A549 (cell line): ENCODE results near the gene FAM107A. TPM values are rescaled to one million over a fixed set of nuclear protein-coding genes. Genes with fewer than 3 reads are reported as not detected.

Experiments used
- ATAC-seq, 2 experiments: fragments of 200-7000 bp in 1 of 2; fragments of >200 bp in 1 of 2; cut with Nextera tagmentation in 1 of 2; cut with Tn5 transposase in 1 of 2; 3 replicates each; pipeline versions ENCODE4 v1.8.0 to v1.9.1; 2018 to 2020; ENCODE audit warnings: mild to moderate bottlenecking in 1 of 2, moderate library complexity in 1 of 2
- CTCF ChIA-PET: fragments of 300-600 bp; sonication (Branson Sonifier 250); formaldehyde crosslinking; extraction: SDS; loops from one replicate; lab custom pipeline; 2021; ENCODE audit warnings: antibody characterized with exemption, inconsistent platforms; lab: Yijun Ruan, JAX
- POLR2A ChIA-PET: fragments of 350-600 bp; formaldehyde crosslinking; extraction: SDS; loops from one replicate; lab custom pipeline; 2021; ENCODE audit warnings: antibody characterized with exemption, inconsistent platforms; lab: Yijun Ruan, JAX
- DNase-seq, 2 experiments: peaks; one replicate each; pipeline versions ENCODE4 v3.0.0 to v3.0.0-alpha.2; 2011 to 2016; ENCODE audit warnings: low read depth in 1 of 2, low spot score in 1 of 2
- FAIRE-seq: peaks from 2 replicates; lab custom pipeline; 2011; peaks lifted over from hg19 to GRCh38; lab: Jason Lieb, UNC
- H3K27ac ChIP-seq, 2 experiments: fragments of >200 bp; sonication (Bioruptor Twin); formaldehyde crosslinking; 3 replicates each; pipeline ENCODE4 v1.5.1; 2016 to 2017
- H3K4me1 ChIP-seq: fragments of >200 bp; sonication (Bioruptor Twin); formaldehyde crosslinking; 3 replicates; pipeline ENCODE4 v1.6.1; 2016
- H3K4me2 ChIP-seq: fragments of >200 bp; sonication (Bioruptor Twin); formaldehyde crosslinking; 3 replicates; pipeline ENCODE4 v1.6.1; 2016
- H3K4me3 ChIP-seq: fragments of >200 bp; sonication (Bioruptor Twin); formaldehyde crosslinking; 3 replicates; pipeline ENCODE4 v1.5.1; 2016
- H3K9me3 ChIP-seq: fragments of >200 bp; sonication (Bioruptor Twin); formaldehyde crosslinking; 3 replicates; pipeline ENCODE4 v1.6.1; 2016
- BHLHE40 ChIP-seq: IDR thresholded peaks from 2 replicates; pipeline ENCODE4 v1.6.1; 2012; ENCODE audit warnings: low read depth, low read length, inconsistent platforms
- CBX8 ChIP-seq: fragments of 200-600 bp; sonication (generic); IDR thresholded peaks from 2 replicates; pipeline ENCODE4 v1.6.1; 2016
- CEBPB ChIP-seq, 2 experiments: fragments of >200 bp in 1 of 2; sonication (Bioruptor Twin) in 1 of 2; formaldehyde crosslinking in 1 of 2; IDR thresholded peaks; 2 replicates each; pipeline ENCODE4 v1.6.1; 2012 to 2016
- ESRRA ChIP-seq: fragments of 150-350 bp; IDR thresholded peaks from 2 replicates; pipeline ENCODE4 v1.6.1; 2014; ENCODE audit warnings: mild to moderate bottlenecking, low read length, borderline replicate concordance
- FOXS1 ChIP-seq: fragments of 250-450 bp; sonication (Bioruptor Pico); IDR thresholded peaks from 2 replicates; pipeline ENCODE4 v1.5.0; 2020; ENCODE audit warnings: mild to moderate bottlenecking, moderate library complexity
- HEYL ChIP-seq: fragments of 250-450 bp; sonication (Bioruptor Pico); IDR thresholded peaks from 2 replicates; pipeline ENCODE4 v1.8.0; 2021; ENCODE audit warnings: mild to moderate bottlenecking, moderate library complexity
- JUNB ChIP-seq: fragments of >200 bp; sonication (Bioruptor Twin); formaldehyde crosslinking; IDR thresholded peaks from 2 replicates; pipeline ENCODE4 v1.6.1; 2016
- MAFK ChIP-seq: fragments of 450-650 bp; IDR thresholded peaks from 2 replicates; pipeline ENCODE4 v1.6.1; 2014; ENCODE audit not compliant: partially characterized antibody
- NFE2L2 ChIP-seq: fragments of 150-350 bp; conservative IDR thresholded peaks from 2 replicates; pipeline ENCODE4 v1.6.1; 2014; ENCODE audit warnings: low read length
- NPAS2 ChIP-seq: fragments of 250-450 bp; sonication (Bioruptor Pico); IDR thresholded peaks from 2 replicates; pipeline ENCODE4 v1.8.0; 2022; ENCODE audit warnings: mild to moderate bottlenecking, moderate library complexity, borderline replicate concordance
- PHF8 ChIP-seq: fragments of 200-600 bp; sonication (generic); IDR thresholded peaks from 2 replicates; pipeline ENCODE4 v1.6.1; 2016; ENCODE audit warnings: low read depth, mild to moderate bottlenecking, antibody characterized with exemption, moderate library complexity, borderline replicate concordance
- POLR2A ChIP-seq: IDR thresholded peaks from 2 replicates; pipeline ENCODE4 v1.6.1; 2012; ENCODE audit warnings: mild to moderate bottlenecking, low read length
- RAD21 ChIP-seq, 2 experiments: fragments of >200 bp in 1 of 2; sonication (Bioruptor Twin) in 1 of 2; formaldehyde crosslinking in 1 of 2; IDR thresholded peaks in 1 of 2; conservative IDR thresholded peaks in 1 of 2; 2 replicates in 1 of 2; 3 replicates in 1 of 2; pipeline ENCODE4 v1.6.1; 2012 to 2018; ENCODE audit warnings: inconsistent platforms in 1 of 2
- RCOR1 ChIP-seq: fragments of 150-350 bp; IDR thresholded peaks from 2 replicates; pipeline ENCODE4 v1.6.1; 2014; ENCODE audit warnings: antibody characterized with exemption, low read length, low read depth
- RNF2 ChIP-seq: fragments of 200-600 bp; sonication (generic); IDR thresholded peaks from 2 replicates; pipeline ENCODE4 v1.6.1; 2016; ENCODE audit warnings: low read depth, mild to moderate bottlenecking, antibody characterized with exemption, moderate library complexity, borderline replicate concordance
- TFCP2L1 ChIP-seq: fragments of 250-450 bp; sonication (Bioruptor Pico); IDR thresholded peaks from 2 replicates; pipeline ENCODE4 v1.5.0; 2021; ENCODE audit warnings: mild to moderate bottlenecking
- ZC3H11A ChIP-seq: fragments of 450-650 bp; IDR thresholded peaks from 2 replicates; pipeline ENCODE4 v1.6.1; 2014; ENCODE audit warnings: antibody characterized with exemption, mild to moderate bottlenecking
- ZFP36 ChIP-seq: fragments of 450-650 bp; IDR thresholded peaks from 2 replicates; pipeline ENCODE4 v1.6.1; 2014; ENCODE audit warnings: borderline replicate concordance; ENCODE audit not compliant: partially characterized antibody
- WGBS: methylation state at CpG from one replicate; pipeline ENCODE4 v1.1.6; 2017; ENCODE audit errors: missing lambda C conversion rate; 5-methylcytosine and 5-hydroxymethylcytosine counted together
- polyA plus RNA-seq, 4 experiments: library from polyadenylated mRNA; depleted of rRNA in 3 of 4; stranded (reverse); fragments of >200 nt; fragmentation: RNase III in 1 of 4; extraction: RNeasy Plus Mini Kit Qiagen cat#74134 plus additional on column Dnase treatment in 1 of 4; gene quantifications; 2 replicates in 3 of 4; 3 replicates in 1 of 4; pipeline ENCODE4 v1.2.3, GENCODE V29; 2011 to 2017
- TF ChIP-seq, protein P1 (sequence below): fragments of >200 bp; sonication (Bioruptor Twin); formaldehyde crosslinking; IDR thresholded peaks from 3 replicates; pipeline ENCODE4 v1.5.1; 2016
- TF ChIP-seq, protein P2 (sequence below): IDR thresholded peaks from 2 replicates; pipeline ENCODE4 v1.6.1; 2012
- TF ChIP-seq, protein P3 (sequence below): fragments of 150-350 bp; IDR thresholded peaks from 2 replicates; pipeline ENCODE4 v1.6.1; 2014; ENCODE audit warnings: low read depth, mild to moderate bottlenecking, low read length
- TF ChIP-seq, protein P4 (sequence below): fragments of 200-600 bp; sonication (generic); IDR thresholded peaks from 2 replicates; pipeline ENCODE4 v1.6.1; 2016; ENCODE audit warnings: antibody characterized with exemption, mild to moderate bottlenecking, moderate library complexity
- TF ChIP-seq, protein P5 (sequence below): IDR thresholded peaks from 2 replicates; pipeline ENCODE4 v1.6.1; 2012; ENCODE audit warnings: low read depth, borderline replicate concordance

FAM107A gene
- polyA plus RNA-seq, 2 of the 4 experiments (the other 2 are of a cell fraction) = 0.04 TPM; not detected in 1

DNA sequence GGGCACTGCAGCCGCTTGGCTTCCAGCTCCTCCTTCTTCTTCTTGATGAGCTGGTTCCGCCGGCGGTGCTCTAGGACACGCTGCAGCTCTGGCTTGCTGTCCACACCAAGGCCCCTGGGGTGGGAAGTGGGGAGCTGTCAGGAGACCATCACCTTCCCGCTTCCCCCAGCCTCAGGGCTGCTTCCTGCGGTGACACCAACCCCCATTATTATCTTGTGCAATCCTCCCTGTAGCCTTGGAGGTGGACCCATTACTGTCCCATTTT lies 10.0 kb downstream of the FAM107A start:
- DNase-seq (no peak), ATAC-seq (no peak), FAIRE-seq (no peak)
- CTCF ChIA-PET = interaction anchor here (1.1 to 8.8 kb wide), 10 partner anchors 10 to 241 kb away, joined by 4 to 126 read pairs (median 6); no protein-coding TSS in a partner anchor
- POLR2A ChIA-PET = no interaction called here
- Histone ChIP-seq H3K9me3 (no peaks in the 10 kb centered on the region), H3K4me2 (no peak overlapping the region), H3K4me1 (peaks cover 24% of the 10 kb centered on the region), H3K27ac (0 out of 6 replicates have a peak overlapping the region, but pooled peaks of 1 of the 2 experiments have one; percentile 32), H3K4me3 (no peak overlapping the region)
- TF ChIP-seq HEYL (CRISPR knock-in tag) = no peak
- TF ChIP-seq POLR2A = no peak
- no peak for TF ChIP-seq CEBPB (IDR thresholded peaks at IDR 0.05)
- no peak for TF ChIP-seq BHLHE40
- no peak for TF ChIP-seq NPAS2 (CRISPR knock-in tag)
- WGBS = 92% methylated on average over 5 of the region's 7 CpGs

DNA sequence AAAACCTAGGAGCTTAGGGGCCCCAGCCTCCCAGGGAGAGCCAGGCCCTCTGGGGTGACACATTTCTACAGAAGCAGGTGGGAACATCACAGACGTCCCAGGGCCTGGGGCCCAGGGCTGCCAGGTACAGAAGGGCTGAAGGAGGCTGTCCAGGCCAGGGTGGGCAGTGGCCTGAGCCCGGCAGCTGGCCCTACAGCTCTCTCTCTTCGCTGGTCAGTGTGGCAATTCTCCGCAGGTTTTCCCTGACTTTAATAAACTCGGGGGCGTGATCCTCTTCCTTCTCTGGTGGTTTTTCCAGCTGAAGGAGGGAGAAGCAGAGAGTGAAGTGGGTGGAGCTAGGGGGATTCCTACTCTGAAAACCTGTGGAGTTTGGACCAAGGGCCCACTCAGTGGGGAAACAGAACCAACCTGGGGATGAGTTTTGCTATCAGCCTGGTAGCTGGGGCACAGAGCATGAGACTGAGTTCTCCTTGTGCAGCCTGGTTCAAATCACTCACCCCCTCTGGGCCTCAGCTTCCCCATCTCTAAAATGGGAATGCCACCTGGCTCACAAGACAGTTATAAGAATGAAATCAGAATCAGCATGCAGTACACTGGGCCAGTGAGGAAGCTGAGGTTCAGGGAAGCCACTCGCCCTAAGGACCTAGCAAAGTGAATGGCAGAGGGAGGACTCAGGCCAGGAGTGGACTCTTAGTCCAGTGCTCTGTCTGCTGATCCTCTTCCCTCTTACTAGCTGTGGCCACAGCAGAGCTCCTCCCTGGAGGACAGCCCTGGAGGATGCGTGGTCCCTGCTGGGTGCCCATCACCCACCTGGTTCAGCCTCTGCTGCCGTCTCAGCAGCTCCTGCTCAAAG lies 10.6 kb downstream of the FAM107A start:
- Histone ChIP-seq H3K9me3 (no peaks in the 10 kb centered on the region), H3K4me2 (no peak overlapping the region), H3K27ac (peak overlapping the region in 1 of 2 experiments; percentile 55; a peak in 1 of 6 replicates), H3K4me1 (peaks cover 24% of the 10 kb centered on the region), H3K4me3 (no peak overlapping the region)
- POLR2A ChIA-PET = no interaction called here
- 73% methylated on average over 7 of the region's 9 CpGs for WGBS
- TF ChIP-seq ZC3H11A (no peak), RCOR1 (no peak), NFE2L2 (no peak), TFCP2L1 (CRISPR knock-in tag) (no peak), RAD21 (conservative IDR thresholded peaks at IDR 0.05 in 1 of 2, IDR thresholded peaks at IDR 0.05 in 1 of 2) (no peak), RNF2 (no peak), CBX8 (no peak), NPAS2 (CRISPR knock-in tag) (no peak), FOXS1 (no peak)
- TF ChIP-seq, protein P1, sequence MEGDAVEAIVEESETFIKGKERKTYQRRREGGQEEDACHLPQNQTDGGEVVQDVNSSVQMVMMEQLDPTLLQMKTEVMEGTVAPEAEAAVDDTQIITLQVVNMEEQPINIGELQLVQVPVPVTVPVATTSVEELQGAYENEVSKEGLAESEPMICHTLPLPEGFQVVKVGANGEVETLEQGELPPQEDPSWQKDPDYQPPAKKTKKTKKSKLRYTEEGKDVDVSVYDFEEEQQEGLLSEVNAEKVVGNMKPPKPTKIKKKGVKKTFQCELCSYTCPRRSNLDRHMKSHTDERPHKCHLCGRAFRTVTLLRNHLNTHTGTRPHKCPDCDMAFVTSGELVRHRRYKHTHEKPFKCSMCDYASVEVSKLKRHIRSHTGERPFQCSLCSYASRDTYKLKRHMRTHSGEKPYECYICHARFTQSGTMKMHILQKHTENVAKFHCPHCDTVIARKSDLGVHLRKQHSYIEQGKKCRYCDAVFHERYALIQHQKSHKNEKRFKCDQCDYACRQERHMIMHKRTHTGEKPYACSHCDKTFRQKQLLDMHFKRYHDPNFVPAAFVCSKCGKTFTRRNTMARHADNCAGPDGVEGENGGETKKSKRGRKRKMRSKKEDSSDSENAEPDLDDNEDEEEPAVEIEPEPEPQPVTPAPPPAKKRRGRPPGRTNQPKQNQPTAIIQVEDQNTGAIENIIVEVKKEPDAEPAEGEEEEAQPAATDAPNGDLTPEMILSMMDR = no peak
- TF ChIP-seq, protein P2, sequence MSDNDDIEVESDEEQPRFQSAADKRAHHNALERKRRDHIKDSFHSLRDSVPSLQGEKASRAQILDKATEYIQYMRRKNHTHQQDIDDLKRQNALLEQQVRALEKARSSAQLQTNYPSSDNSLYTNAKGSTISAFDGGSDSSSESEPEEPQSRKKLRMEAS = no peak
- no peak for DNase-seq
- FAIRE-seq = no peak
- ATAC-seq = no peak
- CTCF ChIA-PET = interaction anchor here (1.1 to 8.8 kb wide), 9 partner anchors 9 to 74 kb away, joined by 3 to 126 read pairs (median 5); no protein-coding TSS in a partner anchor

DNA sequence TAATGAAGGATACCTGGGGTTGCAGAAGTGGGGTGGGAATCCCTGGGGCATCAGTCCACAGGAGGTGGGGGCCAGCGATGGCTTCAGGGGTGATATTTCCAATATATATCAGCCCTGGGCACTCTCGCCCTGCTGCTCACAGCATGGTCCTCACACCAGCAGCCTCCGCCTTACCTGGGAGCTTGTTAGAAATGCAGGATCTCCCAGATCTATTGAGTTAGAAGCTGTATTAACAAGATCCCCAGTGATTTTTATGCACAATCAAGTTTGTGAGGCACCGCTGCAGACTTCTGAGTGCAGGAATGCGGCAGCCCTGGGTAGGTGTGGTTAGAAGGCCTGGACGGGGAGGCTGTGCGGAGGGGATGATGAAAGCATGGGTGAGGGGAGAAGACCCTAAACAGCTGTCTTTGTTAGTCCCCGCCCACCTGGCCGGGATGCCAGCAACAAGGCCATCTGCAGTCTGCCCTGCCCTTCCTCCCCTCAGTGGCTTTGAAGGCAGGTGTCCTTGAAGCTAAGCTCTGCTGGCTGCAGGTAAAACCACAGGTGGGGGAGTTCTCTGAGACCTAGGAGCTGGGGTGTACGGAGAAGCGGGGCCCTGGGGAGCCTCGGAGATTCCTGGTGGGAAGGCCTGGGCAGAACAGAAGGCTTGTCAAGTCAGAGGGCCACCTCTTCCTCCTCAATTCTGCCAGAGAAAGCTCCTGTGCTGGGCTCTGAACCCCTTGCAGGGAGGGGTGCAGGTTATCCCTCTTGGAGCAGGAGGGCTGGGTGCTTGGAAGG lies 11.4 kb downstream of the FAM107A start:
- WGBS = 88% methylated on average over 11 of the region's 12 CpGs
- FAIRE-seq (no peak), DNase-seq (no peak), ATAC-seq (no peak)
- no peak overlapping the region for H3K4me2 ChIP-seq
- no peaks in the 10 kb centered on the region for H3K9me3 ChIP-seq
- H3K4me1 ChIP-seq = peaks cover 28% of the 10 kb centered on the region
- POLR2A ChIA-PET = no interaction called here
- H3K27ac ChIP-seq = peak overlapping the region in 1 of 2 experiments; percentile 55; a peak in 1 of 6 replicates
- H3K4me3 ChIP-seq = no peak overlapping the region
- CTCF ChIA-PET = interaction anchor here (1.1 to 8.8 kb wide), 7 partner anchors 8 to 74 kb away, joined by 3 to 126 read pairs (median 4); no protein-coding TSS in a partner anchor
- TF ChIP-seq ZFP36 = no peak
- no peak for TF ChIP-seq CEBPB (IDR thresholded peaks at IDR 0.05)
- TF ChIP-seq HEYL (CRISPR knock-in tag) = no peak
- TF ChIP-seq TFCP2L1 (CRISPR knock-in tag) = no peak
- TF ChIP-seq, protein P3, sequence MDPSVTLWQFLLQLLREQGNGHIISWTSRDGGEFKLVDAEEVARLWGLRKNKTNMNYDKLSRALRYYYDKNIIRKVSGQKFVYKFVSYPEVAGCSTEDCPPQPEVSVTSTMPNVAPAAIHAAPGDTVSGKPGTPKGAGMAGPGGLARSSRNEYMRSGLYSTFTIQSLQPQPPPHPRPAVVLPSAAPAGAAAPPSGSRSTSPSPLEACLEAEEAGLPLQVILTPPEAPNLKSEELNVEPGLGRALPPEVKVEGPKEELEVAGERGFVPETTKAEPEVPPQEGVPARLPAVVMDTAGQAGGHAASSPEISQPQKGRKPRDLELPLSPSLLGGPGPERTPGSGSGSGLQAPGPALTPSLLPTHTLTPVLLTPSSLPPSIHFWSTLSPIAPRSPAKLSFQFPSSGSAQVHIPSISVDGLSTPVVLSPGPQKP = no peak
- no peak for TF ChIP-seq ESRRA
- TF ChIP-seq MAFK = no peak
- no peak for TF ChIP-seq JUNB
- TF ChIP-seq, protein P4, sequence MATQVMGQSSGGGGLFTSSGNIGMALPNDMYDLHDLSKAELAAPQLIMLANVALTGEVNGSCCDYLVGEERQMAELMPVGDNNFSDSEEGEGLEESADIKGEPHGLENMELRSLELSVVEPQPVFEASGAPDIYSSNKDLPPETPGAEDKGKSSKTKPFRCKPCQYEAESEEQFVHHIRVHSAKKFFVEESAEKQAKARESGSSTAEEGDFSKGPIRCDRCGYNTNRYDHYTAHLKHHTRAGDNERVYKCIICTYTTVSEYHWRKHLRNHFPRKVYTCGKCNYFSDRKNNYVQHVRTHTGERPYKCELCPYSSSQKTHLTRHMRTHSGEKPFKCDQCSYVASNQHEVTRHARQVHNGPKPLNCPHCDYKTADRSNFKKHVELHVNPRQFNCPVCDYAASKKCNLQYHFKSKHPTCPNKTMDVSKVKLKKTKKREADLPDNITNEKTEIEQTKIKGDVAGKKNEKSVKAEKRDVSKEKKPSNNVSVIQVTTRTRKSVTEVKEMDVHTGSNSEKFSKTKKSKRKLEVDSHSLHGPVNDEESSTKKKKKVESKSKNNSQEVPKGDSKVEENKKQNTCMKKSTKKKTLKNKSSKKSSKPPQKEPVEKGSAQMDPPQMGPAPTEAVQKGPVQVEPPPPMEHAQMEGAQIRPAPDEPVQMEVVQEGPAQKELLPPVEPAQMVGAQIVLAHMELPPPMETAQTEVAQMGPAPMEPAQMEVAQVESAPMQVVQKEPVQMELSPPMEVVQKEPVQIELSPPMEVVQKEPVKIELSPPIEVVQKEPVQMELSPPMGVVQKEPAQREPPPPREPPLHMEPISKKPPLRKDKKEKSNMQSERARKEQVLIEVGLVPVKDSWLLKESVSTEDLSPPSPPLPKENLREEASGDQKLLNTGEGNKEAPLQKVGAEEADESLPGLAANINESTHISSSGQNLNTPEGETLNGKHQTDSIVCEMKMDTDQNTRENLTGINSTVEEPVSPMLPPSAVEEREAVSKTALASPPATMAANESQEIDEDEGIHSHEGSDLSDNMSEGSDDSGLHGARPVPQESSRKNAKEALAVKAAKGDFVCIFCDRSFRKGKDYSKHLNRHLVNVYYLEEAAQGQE = no peak
- TF ChIP-seq, protein P2 = no peak
- TF ChIP-seq, protein P5, sequence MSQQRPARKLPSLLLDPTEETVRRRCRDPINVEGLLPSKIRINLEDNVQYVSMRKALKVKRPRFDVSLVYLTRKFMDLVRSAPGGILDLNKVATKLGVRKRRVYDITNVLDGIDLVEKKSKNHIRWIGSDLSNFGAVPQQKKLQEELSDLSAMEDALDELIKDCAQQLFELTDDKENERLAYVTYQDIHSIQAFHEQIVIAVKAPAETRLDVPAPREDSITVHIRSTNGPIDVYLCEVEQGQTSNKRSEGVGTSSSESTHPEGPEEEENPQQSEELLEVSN = no peak
- no peak for TF ChIP-seq FOXS1
- no peak for TF ChIP-seq PHF8
